ENCODE results near the gene STUB1. TPM values are rescaled to one million over a fixed set of nuclear protein-coding genes. Genes with fewer than 3 reads are reported as not detected.

STUB1 gene
- total and polyA plus RNA-seq, 2 of the 8 experiments (the other 6 are each of a cell fraction or from before 2014, with no cell fraction given): 89.9 to 103 TPM

GRCh38 chr16:674968-675883 lies 5.0 kb upstream of the STUB1 start, which contains the start of gene RHBDL1:
Gene RHBDL1, plus strand, starts transcription at chr16:675671. Its CDS starts 120 bp downstream, at chr16:675791.
- H4K91ac ChIP-seq (replicated peaks; ENCODE audit: insufficient read length, low read length): peak within 1 kb of the TSS; percentile 52

More at GRCh38 chr16:674968-675883, 5.0 kb upstream of the STUB1 start, which contains the start of gene RHBDL1:
- H3K18ac ChIP-seq (ENCODE audit: extremely low read depth, low read length): peak within 1 kb of the TSS; percentile 60
- H3K4me2 ChIP-seq (ENCODE audit: insufficient read depth in 1 of 2, low read depth in 2 of 2, low read length in 2 of 2): peak within 1 kb of the TSS; percentile 79 to 99
- peak within 1 kb of the TSS; percentile 92; the same call in 1 of the 2 replicates for H2BK15ac ChIP-seq (ENCODE audit: low read length)
- peaks cover 9% of the 10 kb centered on the region for H3K23me2 ChIP-seq (ENCODE audit: low read depth, low read length)
- no peak within 1 kb of the TSS for H3K23ac ChIP-seq (ENCODE audit: insufficient read length)
- H2BK20ac ChIP-seq (ENCODE audit: low read length): peak within 1 kb of the TSS; percentile 61; the same call in 1 of the 2 replicates
- H3K79me2 ChIP-seq (ENCODE audit: control insufficient read depth in 1 of 2, insufficient read depth in 2 of 2, low read length in 2 of 2): no peaks in the 10 kb centered on the region
- H4K20me1 ChIP-seq (replicated peaks in 1 of 2; ENCODE audit: control insufficient read depth in 1 of 2, insufficient read depth in 2 of 2, low read length in 2 of 2): peaks cover 5 to 25% of the 10 kb centered on the region in 2 experiments
- WGBS, 2 experiments (ENCODE audit: extremely low coverage in 1 of 2, insufficient coverage in 1 of 2, insufficient read length in 1 of 2, insufficient replicate concordance in 2 of 2, low coverage in 1 of 2, low lambda C conversion rate in 2 of 2, missing lambda C conversion rate in 1 of 2): 8% methylated on average over 39 of the region's 73 CpGs; no CpG with 5 or more reads in 1 of the 2 experiments
- peak within 1 kb of the TSS; percentile 96; the same call in 1 of the 2 replicates for H2BK12ac ChIP-seq (ENCODE audit: low read depth, low read length)
- FAIRE-seq (no peak), DNase-seq (ENCODE audit: low read depth in 1 of 2, low spot score in 2 of 2) (peak; percentile 68 to 80)
- no peaks in the 10 kb centered on the region for H3K79me1 ChIP-seq (ENCODE audit: low read depth, low read length)
- no peak within 1 kb of the TSS for H2AFZ ChIP-seq (ENCODE audit: low read length)
- peak within 1 kb of the TSS in 1 of 4 experiments; percentile 20; a peak in 1 of 7 replicates for H3K9ac ChIP-seq (replicated peaks in 1 of 4; ENCODE audit: extremely low read depth in 1 of 4, low read depth in 3 of 4, low read length in 3 of 4)
- no peak within 1 kb of the TSS for H3K14ac ChIP-seq (ENCODE audit: insufficient read length)
- H2BK120ac ChIP-seq (replicated peaks; ENCODE audit: low read depth, low read length): no peak within 1 kb of the TSS
- H3K27ac ChIP-seq (ENCODE audit: low read depth, low read length): no peak within 1 kb of the TSS
- H3K56ac ChIP-seq (replicated peaks; ENCODE audit: insufficient read length, low read depth, low read length): peak within 1 kb of the TSS; percentile 9
- no peak within 1 kb of the TSS for H4K8ac ChIP-seq (ENCODE audit: extremely low read depth, insufficient read depth, low read length)
- no peaks in the 10 kb centered on the region for H3K9me3 ChIP-seq (ENCODE audit: insufficient read depth in 2 of 2, low read depth in 1 of 2, low read length in 1 of 2)
- H3K4ac ChIP-seq (replicated peaks; ENCODE audit: insufficient read length, low read depth, low read length): peak within 1 kb of the TSS; percentile 69
- peak within 1 kb of the TSS; percentile 75; the same call in 1 of the 2 replicates for H2AK5ac ChIP-seq (ENCODE audit: low read depth, low read length)
- TF ChIP-seq SIN3A (conservative IDR thresholded peaks at IDR 0.05 in 1 of 2, IDR thresholded peaks at IDR 0.05 in 1 of 2; ENCODE audit: low read depth in 1 of 2, low read length in 2 of 2) (peak in 1 of 2 experiments; percentile 66; a peak in 1 of 4 replicates), GABPA (IDR thresholded peaks at IDR 0.05; ENCODE audit: borderline replicate concordance, insufficient read depth, low read length) (no peak), HDAC2 (IDR thresholded peaks at IDR 0.05; ENCODE audit: borderline replicate concordance in 1 of 2, low read depth in 2 of 2, low read length in 2 of 2) (peak in 1 of 2 experiments; percentile 12; a peak in 1 of 4 replicates), KDM1A (IDR thresholded peaks at IDR 0.05; ENCODE audit: borderline replicate concordance, low read length) (0 out of 2 replicates have a peak, but pooled peaks have one; percentile 24), POLR2AphosphoS5 (IDR thresholded peaks at IDR 0.05; ENCODE audit: low read depth, low read length) (peak; percentile 17; the same call in 1 of the 2 replicates), ASH2L (IDR thresholded peaks at IDR 0.05; ENCODE audit: low read length) (peak; percentile 36)
- ChIA-PET POLR2A (ENCODE audit: partially characterized antibody) (interaction anchor here (1.2 to 13.3 kb wide), 20 partner anchors 9 to 128 kb away, joined by 3 to 214 read pairs (median 6); partner anchors contain the start of genes ANTKMT, CCDC78, JMJD8 and METRN), CTCF (ENCODE audit: partially characterized antibody) (interaction anchor here (0.7 to 12.0 kb wide), 10 partner anchors 8 to 93 kb away, joined by 3 to 75 read pairs (median 4); partner anchors contain the start of genes RHOT2 and WDR24)
- peaks cover 10 to 35% (median 27%) of the 10 kb centered on the region in 4 experiments; a peak in 7 of 8 replicates for H3K36me3 ChIP-seq (ENCODE audit: control insufficient read depth in 2 of 4, insufficient read depth in 4 of 4, low read length in 3 of 4)
- peaks cover 0 to 30% (median 23%) of the 10 kb centered on the region in 4 experiments; a peak in 6 of 7 replicates for H3K4me1 ChIP-seq (replicated peaks in 1 of 4; ENCODE audit: control insufficient read depth in 3 of 4, insufficient read depth in 4 of 4, low read length in 3 of 4)
- peaks cover 0 to 2% (median 0%) of the 10 kb centered on the region in 4 experiments; a peak in 2 of 7 replicates for H3K27me3 ChIP-seq (replicated peaks in 1 of 4; ENCODE audit: control insufficient read depth in 3 of 4, extremely low read depth in 1 of 4, insufficient read depth in 3 of 4, low read length in 3 of 4)
- no peak within 1 kb of the TSS for H4K5ac ChIP-seq (ENCODE audit: insufficient read length, low read depth, low read length)
- peak within 1 kb of the TSS; percentile 56; the same call in 1 of the 2 replicates for H2BK5ac ChIP-seq (ENCODE audit: low read depth, low read length)
- H3K4me3 ChIP-seq (ENCODE audit: extremely low read depth in 1 of 4, insufficient read depth in 2 of 4, low read depth in 3 of 4, low read length in 4 of 4): peak within 1 kb of the TSS; percentile 39 to 74 (median 54)
